Measurements from ENCODE around the gene CELF4.

Gene CELF4

GRCh38 chr18:37403788-37404187 lies 161.8 kb downstream of the CELF4 start:
- DNase-seq, result no peak

GRCh38 chr18:37403100-37403781 lies 162.4 kb downstream of the CELF4 start:
- DNase-seq, result peak; percentile 95

GRCh38 chr18:37402735-37403099 lies 162.9 kb downstream of the CELF4 start:
- no peak for DNase-seq

- DNase-seq, result no peak
Observed at GRCh38 chr18:37400802-37401201, 164.8 kb downstream of the CELF4 start.

- DNase-seq, result peak; percentile 81
Observed at GRCh38 chr18:37398248-37398920, 167.2 kb downstream of the CELF4 start.

GRCh38 chr18:37397814-37398213 lies 167.8 kb downstream of the CELF4 start:
- no peak for DNase-seq

- no peak for DNase-seq
Observed at GRCh38 chr18:37396971-37397720, 168.5 kb downstream of the CELF4 start.

GRCh38 chr18:37395631-37396030 lies 170.0 kb downstream of the CELF4 start:
- no peak for DNase-seq

GRCh38 chr18:37395138-37395537 lies 170.5 kb downstream of the CELF4 start:
- no peak for DNase-seq

- DNase-seq, result no peak
Observed at GRCh38 chr18:37394610-37394965, 171.0 kb downstream of the CELF4 start.

- DNase-seq, result peak; percentile 96
Observed at GRCh38 chr18:37393945-37394609, 171.5 kb downstream of the CELF4 start.

- DNase-seq, result no peak
Observed at GRCh38 chr18:37393221-37393827, 172.3 kb downstream of the CELF4 start.

- DNase-seq, result no peak
Observed at GRCh38 chr18:37392648-37393047, 172.9 kb downstream of the CELF4 start.

- no peak for DNase-seq
Observed at GRCh38 chr18:37391698-37392548, 173.7 kb downstream of the CELF4 start.

- no peak for DNase-seq
Observed at GRCh38 chr18:37391156-37391555, 174.4 kb downstream of the CELF4 start.

- DNase-seq, result no peak
Observed at GRCh38 chr18:37390687-37391086, 174.9 kb downstream of the CELF4 start.

- no peak for DNase-seq
Observed at GRCh38 chr18:37389684-37390368, 175.8 kb downstream of the CELF4 start.

GRCh38 chr18:37389041-37389440 lies 176.6 kb downstream of the CELF4 start:
- no peak for DNase-seq

GRCh38 chr18:37388413-37388812 lies 177.2 kb downstream of the CELF4 start:
- DNase-seq, result no peak

- DNase-seq, result peak; percentile 38
Observed at GRCh38 chr18:37385846-37386778, 179.5 kb downstream of the CELF4 start.
